AG20443 (cell line): ENCODE measurements around the gene PDZRN3.

Source experiments
- DNase-seq: peaks from one replicate; pipeline ENCODE4 v3.0.0; 2012; ENCODE audit warnings: low spot score, mixed read lengths

PDZRN3 gene

GRCh38 chr3:73622091-73622805 is 2.5 kb downstream of the PDZRN3 start:
- DNase-seq: peak; percentile 36

DNA sequence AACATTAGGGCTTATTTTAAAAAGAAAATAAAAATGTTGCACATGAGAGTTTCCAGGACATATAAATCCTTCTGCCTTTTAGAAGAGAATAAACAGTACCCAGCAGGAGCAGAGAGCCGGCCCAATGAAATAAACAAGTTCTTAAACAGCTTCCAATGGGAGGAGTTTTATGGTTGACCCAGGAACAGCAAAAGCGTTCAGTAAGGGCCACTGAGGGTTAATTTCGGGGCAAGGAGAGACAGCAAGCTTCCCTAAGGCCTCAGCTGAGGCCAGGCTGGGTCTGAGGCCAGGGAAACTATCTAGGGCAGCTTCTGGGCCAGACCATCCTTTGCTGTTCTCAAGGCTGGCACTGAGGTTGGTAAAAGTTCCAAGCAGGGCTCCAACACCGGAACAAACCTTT is 3.4 kb downstream of the PDZRN3 start:
- peak; percentile 24 for DNase-seq

DNA sequence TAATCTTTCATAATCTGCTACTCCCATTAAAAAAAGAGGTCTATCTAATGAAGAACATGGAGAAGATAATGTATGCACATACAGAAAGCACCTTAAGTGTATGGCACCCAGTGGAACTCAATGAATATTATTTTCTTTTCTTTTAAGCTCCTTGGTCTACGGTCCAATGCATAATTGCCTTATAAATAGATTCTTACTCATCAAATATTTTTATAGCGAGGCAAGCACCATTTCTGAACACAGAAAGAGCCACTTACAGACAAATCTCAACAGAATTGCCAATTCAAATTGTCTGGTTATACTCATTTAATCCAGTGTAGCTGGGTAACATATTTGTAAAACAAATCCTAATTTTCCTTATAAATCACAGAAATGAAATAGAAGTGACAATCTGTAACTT is 6.3 kb downstream of the PDZRN3 start:
- DNase-seq: peak; percentile 13

GRCh38 chr3:73616056-73616455 is 8.7 kb downstream of the PDZRN3 start:
- no peak for DNase-seq

GRCh38 chr3:73614419-73614818 is 10.3 kb downstream of the PDZRN3 start:
- peak; percentile 79 for DNase-seq

DNA sequence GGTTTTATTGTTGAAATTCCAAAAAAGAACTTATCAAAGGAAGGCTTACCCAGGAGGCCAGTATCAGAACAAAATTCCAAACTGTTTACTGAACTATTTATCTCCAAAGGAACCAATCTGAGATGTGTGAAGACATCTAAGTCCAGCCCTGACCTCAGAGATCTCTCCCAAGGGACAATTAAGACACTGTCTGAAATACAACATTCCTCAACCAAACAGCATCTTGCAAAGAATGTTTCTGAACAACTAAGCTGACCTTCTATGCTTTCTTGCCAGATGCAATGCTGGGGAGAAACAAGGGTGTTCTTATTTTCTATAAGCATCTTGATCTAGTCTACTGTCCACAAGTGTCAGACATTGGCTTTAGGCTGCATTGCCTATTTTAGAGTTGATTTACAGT is 13.6 kb downstream of the PDZRN3 start:
- DNase-seq: peak; percentile 58

DNA sequence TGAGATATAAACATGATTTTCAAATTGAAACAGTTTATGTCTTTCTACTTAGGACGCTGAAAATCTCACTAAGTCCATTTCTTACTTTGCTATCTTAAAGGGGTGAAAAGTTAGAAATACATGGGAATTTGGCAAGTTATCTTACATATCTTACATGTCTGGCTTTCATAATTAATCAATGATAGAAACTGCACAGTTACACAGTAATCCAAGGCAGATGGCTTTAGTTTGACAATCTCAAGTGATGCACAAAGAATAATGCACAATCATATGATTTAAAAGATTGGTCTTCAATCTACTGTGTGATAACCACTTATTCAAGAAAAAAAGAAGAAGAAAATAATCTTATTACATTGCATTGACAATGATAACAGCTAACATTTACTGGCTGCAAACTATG is 14.2 kb downstream of the PDZRN3 start:
- DNase-seq: no peak

GRCh38 chr3:73609655-73610054 is 15.1 kb downstream of the PDZRN3 start:
- no peak for DNase-seq

DNA sequence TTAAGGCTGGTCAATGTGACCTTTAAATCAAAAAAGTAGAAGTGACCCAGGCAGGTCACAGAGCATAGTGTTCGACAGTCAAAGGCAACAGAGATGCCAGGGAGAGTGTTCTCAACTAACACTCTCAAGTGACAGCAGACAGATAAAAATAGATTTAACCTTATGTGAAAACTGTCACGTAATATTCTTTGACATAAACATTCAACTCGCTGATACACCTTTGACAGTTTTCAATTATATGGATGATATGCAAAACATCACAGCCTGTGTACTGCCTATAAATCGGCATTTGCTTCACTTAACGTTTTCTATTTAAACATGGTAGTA is 15.5 kb downstream of the PDZRN3 start:
- DNase-seq: no peak

DNA sequence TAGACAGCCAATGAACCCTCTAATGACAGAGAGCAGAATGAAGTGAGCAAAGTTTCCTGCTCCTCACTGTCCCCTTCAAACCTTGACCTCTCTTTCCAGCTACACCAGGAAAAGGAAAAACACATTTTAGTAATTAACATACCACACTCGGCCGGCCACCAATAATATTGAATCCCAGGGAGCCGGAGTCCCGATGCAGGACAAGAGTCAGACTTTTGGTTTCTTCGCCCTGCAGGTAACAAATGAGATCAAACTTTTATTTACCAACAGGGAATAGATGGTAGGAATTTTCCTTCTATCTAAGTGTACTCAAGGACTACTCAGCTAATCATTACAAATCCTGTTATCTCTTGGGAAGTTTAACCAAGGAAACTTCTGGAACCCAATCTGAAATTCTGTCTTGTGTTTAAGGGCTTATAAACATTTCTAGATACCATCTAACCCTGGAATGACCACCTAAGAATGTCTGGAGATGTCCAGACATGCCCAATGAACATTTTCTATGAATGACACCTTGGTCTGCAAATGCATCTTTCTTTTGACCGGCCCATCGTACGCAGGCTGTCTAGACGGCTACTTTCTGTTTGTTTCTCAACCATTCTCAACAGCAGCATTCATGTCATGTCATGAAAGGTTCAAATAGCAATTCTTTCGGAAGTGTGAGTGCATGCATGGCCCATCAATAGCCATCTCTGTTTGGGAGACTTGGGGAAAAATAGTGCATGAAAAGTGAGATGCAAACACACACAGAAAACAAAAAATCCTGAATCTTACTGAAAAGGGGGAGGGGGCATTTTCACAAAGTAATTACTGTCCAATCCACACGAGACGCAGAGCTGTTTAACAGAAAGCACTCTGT is 16.1 kb downstream of the PDZRN3 start:
- no peak for DNase-seq

GRCh38 chr3:73605861-73606260 is 18.9 kb downstream of the PDZRN3 start:
- no peak for DNase-seq

GRCh38 chr3:73605412-73605811 is 19.3 kb downstream of the PDZRN3 start:
- DNase-seq: peak; percentile 75

- no peak for DNase-seq
Observed at GRCh38 chr3:73604451-73604850, 20.3 kb downstream of the PDZRN3 start.

- peak; percentile 14 for DNase-seq
Observed at GRCh38 chr3:73603762-73604171, 21.0 kb downstream of the PDZRN3 start.

DNA sequence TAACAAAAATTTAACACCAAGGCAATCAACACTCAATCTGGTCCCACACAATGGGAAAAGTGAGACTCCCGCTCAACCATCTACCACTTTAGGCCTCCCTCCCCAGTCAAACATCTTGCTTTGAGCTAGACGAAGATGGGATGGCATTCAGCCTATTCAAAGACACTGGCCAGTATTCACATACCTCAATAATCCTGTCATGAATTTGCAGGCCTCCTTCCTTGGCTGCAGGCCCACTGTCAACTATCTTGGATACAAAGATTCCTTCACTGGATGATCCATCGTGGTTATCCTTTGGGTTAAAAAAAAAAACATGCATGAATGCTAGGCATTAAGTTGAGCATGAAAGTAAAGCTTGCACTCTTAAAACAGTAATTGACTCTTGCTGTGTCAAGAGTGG is 22.6 kb downstream of the PDZRN3 start:
- DNase-seq: peak; percentile 83

GRCh38 chr3:73601481-73601880 is 23.3 kb downstream of the PDZRN3 start:
- no peak for DNase-seq

DNA sequence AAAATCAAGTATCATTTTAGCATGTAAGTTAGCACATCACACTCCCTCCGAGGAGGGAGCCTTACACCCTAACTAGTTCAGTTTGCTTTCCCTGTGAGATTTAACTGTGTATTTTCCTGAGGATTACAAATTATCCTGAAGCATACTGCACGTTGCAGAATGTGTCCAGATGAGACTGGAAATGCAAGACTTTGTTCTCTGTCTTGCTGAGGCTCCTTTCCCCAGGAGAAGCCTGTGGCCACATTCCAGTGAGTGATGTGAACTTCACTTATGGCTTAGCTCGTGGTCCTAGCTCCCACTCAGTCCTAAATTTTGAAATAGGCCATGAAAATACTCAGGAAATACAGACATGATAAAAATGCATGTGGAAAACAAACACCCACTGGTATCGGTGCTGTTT is 23.7 kb downstream of the PDZRN3 start:
- no peak for DNase-seq

DNA sequence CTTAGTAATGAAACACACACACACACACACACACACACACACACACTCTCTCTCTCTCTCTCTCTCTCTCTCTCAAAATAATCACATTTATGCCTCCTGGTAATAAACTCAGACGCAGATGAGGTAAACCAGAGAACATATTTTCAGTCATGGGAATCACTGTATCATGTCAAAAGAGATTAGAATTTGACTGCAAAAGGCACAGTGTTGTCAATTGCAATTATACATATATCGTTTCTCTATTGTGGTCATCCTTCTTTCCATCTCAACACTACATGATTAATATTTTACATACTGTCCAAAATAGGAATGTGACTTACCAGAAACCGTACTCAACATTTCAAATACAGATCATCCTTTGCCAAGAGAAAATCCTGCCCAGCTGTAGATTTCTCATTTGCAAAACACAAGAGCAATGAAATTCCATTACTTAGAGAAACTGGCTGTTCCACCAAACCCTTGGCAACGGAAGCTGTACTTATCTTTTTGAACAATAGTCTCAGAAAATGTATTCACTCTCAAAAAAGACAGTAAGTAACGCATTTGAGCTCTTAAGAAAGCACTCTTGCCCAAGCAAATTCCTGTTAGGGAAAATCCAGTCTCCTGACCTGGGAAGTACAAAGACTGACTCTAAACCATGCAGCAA is 24.3 kb downstream of the PDZRN3 start:
- DNase-seq: peak; percentile 46

- DNase-seq: no peak
Observed at GRCh38 chr3:73599605-73600004, 25.1 kb downstream of the PDZRN3 start.

DNA sequence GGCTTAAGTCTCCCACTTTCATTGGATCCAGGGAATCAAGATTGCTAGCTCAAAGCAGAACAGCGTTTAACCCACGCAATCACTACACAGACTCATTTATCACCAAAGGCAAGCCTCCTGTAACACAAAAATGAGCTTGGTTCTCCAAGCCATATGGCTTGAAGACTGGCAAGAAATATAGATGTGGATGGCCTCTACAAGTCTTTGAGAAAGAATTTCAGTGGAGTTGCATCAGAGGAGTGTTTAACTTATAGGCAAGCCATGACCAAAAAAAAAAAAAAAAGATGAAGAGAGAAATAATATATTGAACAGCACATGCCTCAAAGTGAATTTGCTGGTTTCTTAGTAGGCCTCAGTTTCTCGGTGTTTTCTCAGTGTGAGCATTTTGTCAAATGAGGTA is 27.3 kb downstream of the PDZRN3 start:
- DNase-seq: no peak

DNA sequence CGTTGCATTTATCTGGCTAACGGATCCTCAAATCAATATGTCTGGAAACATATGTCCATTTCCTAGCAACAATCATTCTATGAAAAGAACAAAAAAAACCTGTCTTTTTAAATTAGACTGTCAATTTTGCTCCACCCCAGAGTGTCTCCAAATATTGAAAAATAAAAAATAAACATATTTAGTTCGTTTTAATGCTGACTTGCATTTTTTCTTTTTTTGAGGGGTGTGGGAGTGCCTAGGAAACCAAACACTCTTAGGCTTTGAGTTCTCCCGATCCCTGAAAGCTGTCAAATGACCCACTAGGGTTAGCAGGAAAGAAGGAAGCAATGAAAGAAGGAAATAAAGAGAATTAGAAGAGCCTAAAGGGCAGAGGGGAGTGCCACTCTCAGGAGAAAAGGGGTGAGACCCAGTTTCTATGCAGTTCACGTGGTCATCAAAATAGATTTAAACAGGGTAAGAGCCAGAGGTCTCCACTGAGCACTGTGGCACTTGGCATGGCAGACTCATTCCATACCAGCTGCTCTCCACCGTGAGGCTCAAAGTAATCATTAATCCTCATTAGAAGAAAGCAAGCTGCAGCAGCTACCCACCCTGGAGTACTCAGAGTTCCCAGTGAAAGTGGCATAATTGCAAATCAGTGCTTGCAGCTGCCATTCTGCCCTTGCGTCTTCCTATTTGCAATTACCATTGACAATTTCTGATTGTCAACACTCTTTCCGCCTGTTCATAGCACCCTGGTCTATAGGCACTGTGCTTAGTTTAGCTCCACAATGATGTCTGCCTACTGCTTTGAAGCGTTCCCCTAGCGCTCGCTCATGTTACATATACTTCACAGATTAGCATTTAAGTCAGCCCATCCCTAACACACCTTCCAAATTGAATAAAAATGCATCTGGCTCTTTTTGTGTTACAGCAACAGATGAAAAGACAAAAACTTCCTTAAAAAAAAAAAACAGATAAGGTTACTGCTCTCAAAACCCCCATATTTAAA is 32.3 kb downstream of the PDZRN3 start:
- DNase-seq: no peak

DNA sequence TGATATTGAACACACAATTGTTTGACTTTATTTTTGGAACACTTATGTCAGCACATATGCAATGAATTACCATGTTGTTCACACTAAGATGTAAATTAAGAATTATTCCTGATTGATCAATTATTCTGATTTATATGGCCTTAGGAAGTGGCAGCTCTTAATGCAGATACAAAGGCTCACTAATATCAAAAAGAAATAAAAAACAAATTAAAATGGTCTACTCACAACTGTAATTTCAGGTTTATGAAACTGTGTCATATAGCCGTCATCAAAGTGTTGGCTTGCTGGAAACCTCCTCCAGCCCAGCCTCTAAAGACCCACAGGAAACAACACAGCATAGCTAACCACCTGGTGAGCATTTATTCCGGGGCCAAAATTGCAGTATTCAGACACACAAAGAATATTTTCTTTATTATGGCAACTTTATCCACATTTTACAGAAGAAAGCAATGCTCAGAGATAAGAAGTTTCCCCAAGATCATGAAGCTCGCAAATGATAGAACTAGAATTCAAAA is 33.4 kb downstream of the PDZRN3 start:
- DNase-seq: no peak
